ENCODE data around the gene PHF23.

GRCh38 chr17:7204336-7204735 is 34.9 kb downstream of the PHF23 start:
- TF ChIP-seq PURB (CRISPR knock-in tag; IDR thresholded peaks at IDR 0.05; ENCODE audit: low read depth) (no peak), U2AF2 (optimal IDR thresholded peaks at IDR 0.05; ENCODE audit: low read depth, low read length) (no peak)

Measured in K562 (cell line).